Measurements from ENCODE around the gene UBE4A.

DNA sequence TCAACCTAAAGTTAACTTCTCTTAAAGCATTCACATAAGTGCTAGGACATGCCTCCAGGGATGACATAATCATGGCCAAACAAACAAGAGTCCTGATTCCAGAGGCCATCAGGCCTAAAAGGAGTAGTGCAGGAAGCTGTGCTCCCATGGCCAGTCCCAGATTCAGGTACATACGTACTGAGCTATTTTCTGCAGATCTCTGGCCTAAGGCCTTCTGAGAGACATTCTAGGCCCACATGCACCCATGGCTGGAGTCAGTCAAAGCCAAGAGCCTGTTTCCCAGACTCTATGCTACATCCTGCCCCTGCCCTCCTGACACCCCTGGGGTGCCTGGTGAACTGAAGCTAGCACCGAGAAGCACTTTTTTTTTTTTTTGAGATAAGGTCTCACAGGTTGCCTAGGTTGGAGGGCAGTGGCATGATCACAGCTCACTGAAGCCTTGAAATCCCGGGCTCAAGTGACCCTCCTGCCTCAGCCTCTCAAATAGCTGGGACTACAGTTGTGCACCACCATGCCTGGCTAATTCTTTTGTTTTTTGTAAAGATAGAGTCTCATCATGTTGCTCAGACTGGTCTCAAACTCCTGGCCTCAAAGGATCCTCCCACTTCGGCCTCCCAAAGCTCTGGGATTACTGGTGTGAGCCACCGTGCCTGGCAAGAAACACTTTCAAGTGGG, 17.4 kb upstream of the UBE4A start:
- TF ChIP-seq, protein P1, sequence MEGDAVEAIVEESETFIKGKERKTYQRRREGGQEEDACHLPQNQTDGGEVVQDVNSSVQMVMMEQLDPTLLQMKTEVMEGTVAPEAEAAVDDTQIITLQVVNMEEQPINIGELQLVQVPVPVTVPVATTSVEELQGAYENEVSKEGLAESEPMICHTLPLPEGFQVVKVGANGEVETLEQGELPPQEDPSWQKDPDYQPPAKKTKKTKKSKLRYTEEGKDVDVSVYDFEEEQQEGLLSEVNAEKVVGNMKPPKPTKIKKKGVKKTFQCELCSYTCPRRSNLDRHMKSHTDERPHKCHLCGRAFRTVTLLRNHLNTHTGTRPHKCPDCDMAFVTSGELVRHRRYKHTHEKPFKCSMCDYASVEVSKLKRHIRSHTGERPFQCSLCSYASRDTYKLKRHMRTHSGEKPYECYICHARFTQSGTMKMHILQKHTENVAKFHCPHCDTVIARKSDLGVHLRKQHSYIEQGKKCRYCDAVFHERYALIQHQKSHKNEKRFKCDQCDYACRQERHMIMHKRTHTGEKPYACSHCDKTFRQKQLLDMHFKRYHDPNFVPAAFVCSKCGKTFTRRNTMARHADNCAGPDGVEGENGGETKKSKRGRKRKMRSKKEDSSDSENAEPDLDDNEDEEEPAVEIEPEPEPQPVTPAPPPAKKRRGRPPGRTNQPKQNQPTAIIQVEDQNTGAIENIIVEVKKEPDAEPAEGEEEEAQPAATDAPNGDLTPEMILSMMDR (IDR thresholded peaks at IDR 0.05; ENCODE audit: low read depth, low read length): no peak
- TF ChIP-seq MYC (IDR thresholded peaks at IDR 0.05; ENCODE audit: low read depth, low read length) (no peak), POLR2A (IDR thresholded peaks at IDR 0.05; ENCODE audit: extremely low read depth, insufficient read length) (no peak)
- TF ChIP-seq, protein P2, sequence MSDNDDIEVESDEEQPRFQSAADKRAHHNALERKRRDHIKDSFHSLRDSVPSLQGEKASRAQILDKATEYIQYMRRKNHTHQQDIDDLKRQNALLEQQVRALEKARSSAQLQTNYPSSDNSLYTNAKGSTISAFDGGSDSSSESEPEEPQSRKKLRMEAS (IDR thresholded peaks at IDR 0.05; ENCODE audit: low read depth, low read length): no peak

All from NB4 (cell line).